ENCODE data around the gene UBD.

The UBD gene

DNA sequence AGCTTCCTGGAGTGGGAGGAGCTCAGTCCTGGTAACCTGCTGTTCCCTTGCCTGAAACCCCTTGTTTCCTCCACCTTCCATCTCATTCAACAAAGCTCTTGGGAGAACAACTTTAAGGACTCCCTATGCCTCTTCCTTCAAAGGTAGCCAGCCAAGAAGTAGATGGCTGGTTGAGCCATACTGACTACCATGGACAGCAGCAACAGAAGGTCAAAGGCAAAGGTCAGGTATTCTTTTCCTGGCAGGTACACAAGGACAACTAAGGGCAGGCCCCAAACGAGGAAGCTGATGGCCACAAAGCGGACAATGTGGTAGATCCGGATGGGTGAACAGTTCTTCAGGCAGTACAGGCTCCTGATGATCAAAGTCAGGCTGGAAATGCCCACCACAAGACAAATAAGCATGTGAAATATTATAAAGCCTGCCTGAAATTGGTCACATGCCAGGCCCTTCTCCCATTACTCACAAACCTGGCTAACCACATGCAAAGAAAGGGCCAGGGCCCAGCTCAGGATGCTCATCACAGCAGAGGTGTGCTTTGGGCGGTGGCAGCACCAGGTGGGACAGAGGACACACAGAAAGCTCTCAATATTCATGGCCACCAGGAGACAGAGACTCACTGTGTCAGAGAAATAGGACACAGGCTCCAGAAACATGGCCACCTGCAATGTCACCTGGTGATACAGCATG lies 21.7 kb downstream of the UBD start:
- no peak overlapping the region for H3K9ac ChIP-seq (ENCODE audit: low read length)
- no peak for TF ChIP-seq EZH2phosphoT487 (conservative IDR thresholded peaks at IDR 0.05; ENCODE audit: low read length)
- TF ChIP-seq, protein P1, sequence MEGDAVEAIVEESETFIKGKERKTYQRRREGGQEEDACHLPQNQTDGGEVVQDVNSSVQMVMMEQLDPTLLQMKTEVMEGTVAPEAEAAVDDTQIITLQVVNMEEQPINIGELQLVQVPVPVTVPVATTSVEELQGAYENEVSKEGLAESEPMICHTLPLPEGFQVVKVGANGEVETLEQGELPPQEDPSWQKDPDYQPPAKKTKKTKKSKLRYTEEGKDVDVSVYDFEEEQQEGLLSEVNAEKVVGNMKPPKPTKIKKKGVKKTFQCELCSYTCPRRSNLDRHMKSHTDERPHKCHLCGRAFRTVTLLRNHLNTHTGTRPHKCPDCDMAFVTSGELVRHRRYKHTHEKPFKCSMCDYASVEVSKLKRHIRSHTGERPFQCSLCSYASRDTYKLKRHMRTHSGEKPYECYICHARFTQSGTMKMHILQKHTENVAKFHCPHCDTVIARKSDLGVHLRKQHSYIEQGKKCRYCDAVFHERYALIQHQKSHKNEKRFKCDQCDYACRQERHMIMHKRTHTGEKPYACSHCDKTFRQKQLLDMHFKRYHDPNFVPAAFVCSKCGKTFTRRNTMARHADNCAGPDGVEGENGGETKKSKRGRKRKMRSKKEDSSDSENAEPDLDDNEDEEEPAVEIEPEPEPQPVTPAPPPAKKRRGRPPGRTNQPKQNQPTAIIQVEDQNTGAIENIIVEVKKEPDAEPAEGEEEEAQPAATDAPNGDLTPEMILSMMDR (IDR thresholded peaks at IDR 0.05; ENCODE audit: insufficient read depth, low read length, poor library complexity, severe bottlenecking), result no peak
- no peaks in the 10 kb centered on the region for H3F3A ChIP-seq (ENCODE audit: insufficient read depth)
- H3K4me3 ChIP-seq (ENCODE audit: insufficient read depth, low read length, poor library complexity, severe bottlenecking), result no peak overlapping the region
- H3K36me3 ChIP-seq (ENCODE audit: low read length), result no peaks in the 10 kb centered on the region
- H3K9me3 ChIP-seq (ENCODE audit: insufficient read depth, low read length), result no peaks in the 10 kb centered on the region
- no peak overlapping the region for H3K4me2 ChIP-seq (ENCODE audit: low read depth, low read length, poor library complexity, severe bottlenecking)
- no peak overlapping the region for H3K27ac ChIP-seq (ENCODE audit: low read depth, low read length)
- no peak overlapping the region for H2AFZ ChIP-seq (ENCODE audit: low read depth, low read length, severe bottlenecking)
- no peaks in the 10 kb centered on the region for H3K79me2 ChIP-seq (ENCODE audit: insufficient read depth, low read length)
- H3K27me3 ChIP-seq (ENCODE audit: low read length), result no peaks in the 10 kb centered on the region
- H4K20me1 ChIP-seq (ENCODE audit: low read depth, low read length), result no peaks in the 10 kb centered on the region
- H3K9me2 ChIP-seq (replicated peaks; ENCODE audit: insufficient read depth, low read length), result no peaks in the 10 kb centered on the region

DNA sequence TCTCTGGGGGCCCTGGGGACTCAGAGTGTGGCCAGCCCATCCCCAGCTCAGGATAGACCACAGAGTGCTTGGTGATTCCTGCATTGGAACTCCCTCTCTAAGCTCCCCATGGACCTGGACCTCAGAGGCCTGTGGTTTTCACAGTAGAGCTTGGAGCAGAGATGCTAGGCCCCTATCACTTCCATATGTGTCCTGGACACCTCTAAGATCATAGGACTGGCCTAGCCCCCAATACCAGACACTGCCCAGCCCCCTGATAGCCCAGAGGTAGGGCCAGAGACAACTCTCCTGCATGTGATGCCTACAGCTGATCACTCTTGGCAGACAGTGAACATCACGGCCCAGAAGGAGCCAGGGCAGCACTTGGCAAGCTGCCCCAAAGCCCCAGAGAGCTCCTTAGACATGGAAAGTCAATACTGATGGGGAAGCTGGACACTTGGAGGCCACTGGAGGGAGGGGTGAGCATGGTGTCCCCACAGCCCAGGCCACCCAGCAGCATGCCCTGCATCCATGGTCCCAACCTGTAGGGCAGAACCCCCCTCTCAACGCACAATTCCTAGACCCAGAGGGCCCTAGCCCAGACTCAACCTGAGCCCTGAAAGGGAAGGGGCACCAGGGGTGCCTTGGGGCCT lies 27.1 kb downstream of the UBD start:
- Histone ChIP-seq H4K20me1 (ENCODE audit: low read depth, low read length) (no peaks in the 10 kb centered on the region), H3K4me3 (ENCODE audit: insufficient read depth, low read length, poor library complexity, severe bottlenecking) (no peak overlapping the region), H3K27me3 (ENCODE audit: low read length) (no peaks in the 10 kb centered on the region), H3K27ac (ENCODE audit: low read depth, low read length) (no peak overlapping the region), H3K79me2 (ENCODE audit: insufficient read depth, low read length) (no peaks in the 10 kb centered on the region), H3K9me3 (ENCODE audit: insufficient read depth, low read length) (no peaks in the 10 kb centered on the region), H3K36me3 (ENCODE audit: low read length) (no peaks in the 10 kb centered on the region), H3K9ac (ENCODE audit: low read length) (no peak overlapping the region), H3K4me2 (ENCODE audit: low read depth, low read length, poor library complexity, severe bottlenecking) (no peak overlapping the region), H3K9me2 (replicated peaks; ENCODE audit: insufficient read depth, low read length) (no peaks in the 10 kb centered on the region), H3F3A (ENCODE audit: insufficient read depth) (no peaks in the 10 kb centered on the region), H2AFZ (ENCODE audit: low read depth, low read length, severe bottlenecking) (no peak overlapping the region)
- TF ChIP-seq, protein P1 (IDR thresholded peaks at IDR 0.05; ENCODE audit: insufficient read depth, low read length, poor library complexity, severe bottlenecking), result no peak
- TF ChIP-seq EZH2phosphoT487 (conservative IDR thresholded peaks at IDR 0.05; ENCODE audit: low read length), result no peak

DNA sequence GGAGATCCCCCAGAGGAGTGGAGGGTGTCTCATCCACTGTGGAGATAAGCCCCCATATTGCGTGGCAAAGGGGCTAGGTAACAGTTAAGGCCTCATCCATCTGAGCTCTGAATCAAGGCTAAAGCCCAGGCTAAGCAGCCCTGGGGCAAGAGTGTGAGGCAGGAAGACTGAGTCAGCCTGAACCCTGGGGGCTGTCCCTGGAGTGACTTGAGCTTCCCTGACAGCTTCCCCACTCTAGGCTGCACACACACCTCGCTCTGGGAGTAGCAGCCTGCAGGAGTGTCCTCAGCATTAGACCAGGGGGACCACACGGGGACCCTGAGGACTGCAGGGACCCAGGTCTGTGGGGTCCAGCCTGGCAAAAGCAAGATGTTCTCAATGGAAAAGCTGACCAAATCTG lies 27.9 kb downstream of the UBD start:
- Histone ChIP-seq H3K4me3 (ENCODE audit: insufficient read depth, low read length, poor library complexity, severe bottlenecking) (no peak overlapping the region), H3K9me3 (ENCODE audit: insufficient read depth, low read length) (no peaks in the 10 kb centered on the region), H2AFZ (ENCODE audit: low read depth, low read length, severe bottlenecking) (no peak overlapping the region), H3K27ac (ENCODE audit: low read depth, low read length) (no peak overlapping the region), H4K20me1 (ENCODE audit: low read depth, low read length) (no peaks in the 10 kb centered on the region), H3K4me2 (ENCODE audit: low read depth, low read length, poor library complexity, severe bottlenecking) (no peak overlapping the region), H3K9ac (ENCODE audit: low read length) (no peak overlapping the region), H3K27me3 (ENCODE audit: low read length) (no peaks in the 10 kb centered on the region), H3K79me2 (ENCODE audit: insufficient read depth, low read length) (no peaks in the 10 kb centered on the region), H3F3A (ENCODE audit: insufficient read depth) (no peaks in the 10 kb centered on the region), H3K9me2 (replicated peaks; ENCODE audit: insufficient read depth, low read length) (no peaks in the 10 kb centered on the region), H3K36me3 (ENCODE audit: low read length) (no peaks in the 10 kb centered on the region)
- TF ChIP-seq, protein P1 (IDR thresholded peaks at IDR 0.05; ENCODE audit: insufficient read depth, low read length, poor library complexity, severe bottlenecking), result no peak
- no peak for TF ChIP-seq EZH2phosphoT487 (conservative IDR thresholded peaks at IDR 0.05; ENCODE audit: low read length)
